Erythroblast (primary cell): ENCODE measurements around the gene SLFN5.

ENCODE experiments used
- DNase-seq, 2 experiments: peaks; one replicate each; lab custom pipeline; 2025; lab: John Stamatoyannopoulos, UW
- GATA1 ChIP-seq: IDR thresholded peaks from 2 replicates; pipeline ENCODE4 v1.6.1; 2011; ENCODE audit warnings: low read depth, mild to moderate bottlenecking, control low read depth, low read length, moderate library complexity
- POLR2A ChIP-seq: IDR thresholded peaks from 2 replicates; pipeline ENCODE4 v1.6.1; 2011; ENCODE audit warnings: mild to moderate bottlenecking, low read length

SLFN5 gene

GRCh38 chr17:35315283-35315682 is 72.4 kb downstream of the SLFN5 start:
- no peak for TF ChIP-seq POLR2A
- peak in 1 of 2 experiments; percentile 31 for DNase-seq

- DNase-seq, result no peak
- TF ChIP-seq GATA1, result no peak
- TF ChIP-seq POLR2A, result no peak
Observed at GRCh38 chr17:35315971-35316370, 73.1 kb downstream of the SLFN5 start.

GRCh38 chr17:35322749-35323148 is 79.9 kb downstream of the SLFN5 start:
- DNase-seq, result no peak
- no peak for TF ChIP-seq GATA1
- no peak for TF ChIP-seq POLR2A
